SK-N-SH (cell line): ENCODE measurements around the gene CHAT. TPM values are rescaled to one million over a fixed set of nuclear protein-coding genes. Genes with fewer than 3 reads are reported as not detected.

Experiments used
- CTCF ChIA-PET: fragments of 300-600, 350-600 bp; formaldehyde crosslinking; extraction: SDS; loops from one replicate; lab custom pipeline; 2021; lab: Yijun Ruan, JAX
- POLR2A ChIA-PET: fragments of 350-600 bp; sonication (Branson Sonifier 250); formaldehyde crosslinking; extraction: SDS; loops from one replicate; lab custom pipeline; 2020; ENCODE audit warnings: antibody characterized with exemption, inconsistent platforms; lab: Yijun Ruan, JAX
- DNase-seq: peaks from one replicate; pipeline ENCODE4 v3.0.0; 2012
- H2AFZ ChIP-seq: fragments of 200-600 bp; sonication (generic); 2 replicates; pipeline ENCODE4 v1.8.1; 2016; ENCODE audit warnings: antibody characterized with exemption, mild to moderate bottlenecking, low read depth
- H3F3A ChIP-seq: fragments of 200-600 bp; sonication (generic); replicated peaks from 2 replicates; pipeline ENCODE3; 2016; ENCODE audit warnings: antibody characterized with exemption, mild to moderate bottlenecking; ENCODE audit not compliant: insufficient read depth
- H3K27ac ChIP-seq, 2 experiments: fragments of 200-500 bp in 1 of 2; fragments of 200-600 bp in 1 of 2; sonication (Bioruptor generic) in 1 of 2; sonication (generic), shearing (Covaris generic) in 1 of 2; 2 replicates each; pipeline versions ENCODE4 v1.5.1 to v1.6.1; 2014 to 2016; ENCODE audit warnings: low read depth in 2 of 2, inconsistent platforms in 1 of 2, low read length in 1 of 2, mild to moderate bottlenecking in 1 of 2, mixed read lengths in 1 of 2
- H3K27me3 ChIP-seq: fragments of 200-600 bp; sonication (generic), shearing (Covaris generic); 2 replicates; pipeline ENCODE4 v1.6.1; 2016; ENCODE audit warnings: mixed run types; ENCODE audit not compliant: insufficient read depth
- H3K36me3 ChIP-seq, 2 experiments: fragments of 200-500 bp in 1 of 2; fragments of 200-600 bp in 1 of 2; sonication (Bioruptor generic) in 1 of 2; sonication (generic) in 1 of 2; replicated peaks in 1 of 2; 2 replicates each; pipeline versions ENCODE3 to v1.5.1; 2014 to 2016; ENCODE audit warnings: low read length in 1 of 2, mild to moderate bottlenecking in 1 of 2; ENCODE audit not compliant: insufficient read depth in 2 of 2, control insufficient read depth in 1 of 2
- H3K4me1 ChIP-seq, 2 experiments: fragments of 200-500 bp in 1 of 2; fragments of 200-600 bp in 1 of 2; sonication (Bioruptor generic) in 1 of 2; sonication (generic), shearing (Covaris generic) in 1 of 2; 2 replicates each; pipeline versions ENCODE4 v1.5.1 to v1.6.1; 2014 to 2016; ENCODE audit warnings: low read depth in 1 of 2, low read length in 1 of 2, mixed run types in 1 of 2; ENCODE audit not compliant: insufficient read depth in 2 of 2, control insufficient read depth in 1 of 2
- H3K4me2 ChIP-seq: fragments of 200-600 bp; sonication (generic), shearing (Covaris generic); 2 replicates; pipeline ENCODE4 v1.6.1; 2017; ENCODE audit warnings: mixed run types
- H3K4me3 ChIP-seq, 2 experiments: fragments of 200-500 bp in 1 of 2; fragments of 200-600 bp in 1 of 2; sonication (Bioruptor generic) in 1 of 2; sonication (generic), shearing (Covaris generic) in 1 of 2; 2 replicates each; pipeline versions ENCODE4 v1.5.1 to v1.8.1; 2014 to 2016; ENCODE audit warnings: low read depth in 2 of 2, inconsistent platforms in 1 of 2, low read length in 1 of 2, mild to moderate bottlenecking in 1 of 2, mixed read lengths in 1 of 2, moderate library complexity in 1 of 2
- H3K79me2 ChIP-seq: fragments of 200-600 bp; sonication (generic); 2 replicates; pipeline ENCODE4 v1.8.1; 2017; ENCODE audit warnings: mild to moderate bottlenecking; ENCODE audit not compliant: insufficient read depth
- H3K9ac ChIP-seq: fragments of 200-600 bp; sonication (generic); 2 replicates; pipeline ENCODE4 v1.6.1; 2017; ENCODE audit warnings: mixed run types
- H3K9me2 ChIP-seq: fragments of 200-600 bp; sonication (generic); 2 replicates; pipeline ENCODE4 v1.6.1; 2017; ENCODE audit warnings: mixed run types
- H3K9me3 ChIP-seq: fragments of 200-600 bp; sonication (generic); 2 replicates; pipeline ENCODE4 v1.6.1; 2017; ENCODE audit warnings: mixed run types, mild to moderate bottlenecking, moderate library complexity
- H4K20me1 ChIP-seq: fragments of 200-600 bp; sonication (generic); 2 replicates; pipeline ENCODE4 v1.6.1; 2017; ENCODE audit warnings: mild to moderate bottlenecking, mixed run types; ENCODE audit not compliant: insufficient read depth
- CHD2 ChIP-seq: fragments of 150-350 bp; IDR thresholded peaks from 2 replicates; pipeline ENCODE4 v1.6.1; 2018; ENCODE audit warnings: low read length; ENCODE audit not compliant: partially characterized antibody
- FOSL2 ChIP-seq: IDR thresholded peaks from 2 replicates; pipeline ENCODE4 v1.4.0; 2012; ENCODE audit warnings: low read depth, mild to moderate bottlenecking, moderate library complexity, borderline replicate concordance
- FOXJ3 ChIP-seq: sonication (generic); formaldehyde crosslinking; IDR thresholded peaks from 2 replicates; pipeline ENCODE4 v1.5.1; 2020; ENCODE audit warnings: mild to moderate bottlenecking, missing genetic modification reagents
- FOXM1 ChIP-seq: IDR thresholded peaks from 2 replicates; pipeline ENCODE4 v1.4.0; 2012; ENCODE audit warnings: low read depth, mild to moderate bottlenecking
- GABPA ChIP-seq: IDR thresholded peaks from 2 replicates; pipeline ENCODE4 v1.4.0; 2012; ENCODE audit warnings: low read depth, mild to moderate bottlenecking
- JUND ChIP-seq: IDR thresholded peaks from 2 replicates; pipeline ENCODE4 v1.4.0; 2012
- NFIC ChIP-seq: IDR thresholded peaks from 2 replicates; pipeline ENCODE4 v1.4.0; 2012; ENCODE audit warnings: borderline replicate concordance
- NRF1 ChIP-seq: IDR thresholded peaks from 2 replicates; pipeline ENCODE4 v1.6.1; 2012; ENCODE audit warnings: low read depth, mild to moderate bottlenecking, low read length
- PBX3 ChIP-seq: IDR thresholded peaks from 2 replicates; pipeline ENCODE4; 2012
- POLR2AphosphoS5 ChIP-seq: IDR thresholded peaks from 2 replicates; pipeline ENCODE4 v1.6.1; 2012; ENCODE audit warnings: low read depth, low read length
- RFX5 ChIP-seq: IDR thresholded peaks from 2 replicates; pipeline ENCODE4 v1.6.1; 2012; ENCODE audit warnings: mild to moderate bottlenecking, improper control_type of control experiment, low read length
- RXRA ChIP-seq: IDR thresholded peaks from 2 replicates; pipeline ENCODE4 v1.4.0; 2012; ENCODE audit warnings: low read depth, mild to moderate bottlenecking, borderline replicate concordance
- SIN3A ChIP-seq: IDR thresholded peaks from 2 replicates; pipeline ENCODE4 v1.6.1; 2012; ENCODE audit warnings: low read depth, mild to moderate bottlenecking, low read length, moderate library complexity, borderline replicate concordance
- SMC3 ChIP-seq: IDR thresholded peaks from 2 replicates; pipeline ENCODE4 v1.6.1; 2012; ENCODE audit warnings: low read depth, low read length, improper control_type of control experiment
- TAF1 ChIP-seq: IDR thresholded peaks from 2 replicates; pipeline ENCODE4 v1.6.1; 2012; ENCODE audit warnings: low read depth, mild to moderate bottlenecking, low read length, moderate library complexity, borderline replicate concordance
- TCF12 ChIP-seq: IDR thresholded peaks from 2 replicates; pipeline ENCODE4 v1.4.0; 2012
- ZBTB33 ChIP-seq: IDR thresholded peaks from 2 replicates; pipeline ENCODE4 v1.4.0; 2012; ENCODE audit warnings: low read depth, borderline replicate concordance
- WGBS: methylation state at CpG from one replicate; pipeline ENCODE4 v1.1.6; 2017; ENCODE audit warnings: low lambda C conversion rate; 5-methylcytosine and 5-hydroxymethylcytosine counted together
- polyA plus RNA-seq, 3 experiments: library from polyadenylated mRNA; depleted of rRNA; stranded (reverse); fragments of >200 nt; gene quantifications; 2 replicates each; pipeline ENCODE4 v1.2.3, GENCODE V29; 2012
- TF ChIP-seq, protein P1 (sequence below): IDR thresholded peaks from 2 replicates; pipeline ENCODE4 v1.4.0; 2012; ENCODE audit warnings: low read depth
- TF ChIP-seq, protein P2 (sequence below): IDR thresholded peaks from 2 replicates; pipeline ENCODE4 v1.6.1; 2012; ENCODE audit warnings: mild to moderate bottlenecking, low read depth, low read length, moderate library complexity
- TF ChIP-seq, protein P3 (sequence below): fragments of 150-350 bp; IDR thresholded peaks from 2 replicates; pipeline ENCODE4 v1.6.1; 2017; ENCODE audit warnings: antibody characterized with exemption, low read length, low read depth, borderline replicate concordance

Gene CHAT
- polyA plus RNA-seq, 1 of the 3 experiments (the other 2 are of a cell fraction): not detected

DNA sequence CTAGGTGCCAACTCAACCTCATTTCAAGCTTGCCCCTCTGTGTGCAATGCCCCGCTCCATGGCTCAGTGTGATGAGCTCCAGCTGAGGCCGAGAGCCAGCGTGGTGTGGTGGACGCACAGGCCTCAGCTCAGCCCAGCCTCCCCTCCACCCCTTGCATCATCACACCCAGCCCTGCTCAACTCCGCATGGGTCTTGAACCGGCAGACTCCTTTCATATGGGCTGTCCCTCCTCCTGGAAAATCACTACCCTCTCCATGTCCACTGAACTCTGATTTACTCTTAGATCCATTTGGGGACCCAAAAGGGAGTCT, 20.3 kb upstream of the CHAT start:
- no peak for TF ChIP-seq TCF12
- TF ChIP-seq JUND: no peak
- no peak for TF ChIP-seq PBX3
- TF ChIP-seq NRF1: no peak
- TF ChIP-seq FOSL2: no peak
- TF ChIP-seq, protein P1, sequence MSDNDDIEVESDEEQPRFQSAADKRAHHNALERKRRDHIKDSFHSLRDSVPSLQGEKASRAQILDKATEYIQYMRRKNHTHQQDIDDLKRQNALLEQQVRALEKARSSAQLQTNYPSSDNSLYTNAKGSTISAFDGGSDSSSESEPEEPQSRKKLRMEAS: no peak
- no peak for TF ChIP-seq RFX5
- TF ChIP-seq NFIC: no peak
- TF ChIP-seq TAF1: no peak
- no peak for TF ChIP-seq SMC3
- TF ChIP-seq POLR2AphosphoS5: no peak
- no peak for TF ChIP-seq FOXJ3 (CRISPR knock-in tag)
- TF ChIP-seq, protein P2, sequence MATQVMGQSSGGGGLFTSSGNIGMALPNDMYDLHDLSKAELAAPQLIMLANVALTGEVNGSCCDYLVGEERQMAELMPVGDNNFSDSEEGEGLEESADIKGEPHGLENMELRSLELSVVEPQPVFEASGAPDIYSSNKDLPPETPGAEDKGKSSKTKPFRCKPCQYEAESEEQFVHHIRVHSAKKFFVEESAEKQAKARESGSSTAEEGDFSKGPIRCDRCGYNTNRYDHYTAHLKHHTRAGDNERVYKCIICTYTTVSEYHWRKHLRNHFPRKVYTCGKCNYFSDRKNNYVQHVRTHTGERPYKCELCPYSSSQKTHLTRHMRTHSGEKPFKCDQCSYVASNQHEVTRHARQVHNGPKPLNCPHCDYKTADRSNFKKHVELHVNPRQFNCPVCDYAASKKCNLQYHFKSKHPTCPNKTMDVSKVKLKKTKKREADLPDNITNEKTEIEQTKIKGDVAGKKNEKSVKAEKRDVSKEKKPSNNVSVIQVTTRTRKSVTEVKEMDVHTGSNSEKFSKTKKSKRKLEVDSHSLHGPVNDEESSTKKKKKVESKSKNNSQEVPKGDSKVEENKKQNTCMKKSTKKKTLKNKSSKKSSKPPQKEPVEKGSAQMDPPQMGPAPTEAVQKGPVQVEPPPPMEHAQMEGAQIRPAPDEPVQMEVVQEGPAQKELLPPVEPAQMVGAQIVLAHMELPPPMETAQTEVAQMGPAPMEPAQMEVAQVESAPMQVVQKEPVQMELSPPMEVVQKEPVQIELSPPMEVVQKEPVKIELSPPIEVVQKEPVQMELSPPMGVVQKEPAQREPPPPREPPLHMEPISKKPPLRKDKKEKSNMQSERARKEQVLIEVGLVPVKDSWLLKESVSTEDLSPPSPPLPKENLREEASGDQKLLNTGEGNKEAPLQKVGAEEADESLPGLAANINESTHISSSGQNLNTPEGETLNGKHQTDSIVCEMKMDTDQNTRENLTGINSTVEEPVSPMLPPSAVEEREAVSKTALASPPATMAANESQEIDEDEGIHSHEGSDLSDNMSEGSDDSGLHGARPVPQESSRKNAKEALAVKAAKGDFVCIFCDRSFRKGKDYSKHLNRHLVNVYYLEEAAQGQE: no peak
- TF ChIP-seq FOXM1: no peak
- TF ChIP-seq, all 33 proteins: peak for 0
- no peaks in the 10 kb centered on the region for H3K9me2 ChIP-seq
- no peaks in the 10 kb centered on the region for H3K27me3 ChIP-seq
- no peaks in the 10 kb centered on the region for H3K79me2 ChIP-seq
- no peak overlapping the region for H3K9ac ChIP-seq
- H3K9me3 ChIP-seq: no peaks in the 10 kb centered on the region
- no peaks in the 10 kb centered on the region for H3K36me3 ChIP-seq
- H4K20me1 ChIP-seq: no peaks in the 10 kb centered on the region
- no peak for DNase-seq
- no peak overlapping the region for H3K27ac ChIP-seq
- CTCF ChIA-PET: interaction anchor here (0.6 to 4.0 kb wide), 48 partner anchors 8 to 937 kb away, joined by 3 to 32 read pairs (median 4); partner anchors contain the start of genes ERCC6 and OGDHL
- POLR2A ChIA-PET: no interaction called here
- H3F3A ChIP-seq: no peaks in the 10 kb centered on the region
- no peak overlapping the region for H3K4me2 ChIP-seq
- no peak overlapping the region for H3K4me3 ChIP-seq
- H2AFZ ChIP-seq: no peak overlapping the region
- peaks cover 0 to 10% of the 10 kb centered on the region in 2 experiments; a peak in 1 of 4 replicates for H3K4me1 ChIP-seq
- WGBS: 87% methylated on average over 6 of the region's 6 CpGs

GRCh38 chr10:49593998-49594397, 19.8 kb upstream of the CHAT start:
- peaks cover 0 to 11% of the 10 kb centered on the region in 2 experiments; a peak in 1 of 4 replicates for H3K4me1 ChIP-seq
- H4K20me1 ChIP-seq: no peaks in the 10 kb centered on the region
- H3K4me2 ChIP-seq: no peak overlapping the region
- H2AFZ ChIP-seq: no peak overlapping the region
- H3F3A ChIP-seq: no peaks in the 10 kb centered on the region
- no peak for DNase-seq
- no peak overlapping the region for H3K4me3 ChIP-seq
- no peaks in the 10 kb centered on the region for H3K36me3 ChIP-seq
- CTCF ChIA-PET: interaction anchor here (0.6 to 4.0 kb wide), 36 partner anchors 8 to 936 kb away, joined by 3 to 36 read pairs (median 4); partner anchors contain the start of gene OGDHL
- H3K27me3 ChIP-seq: no peaks in the 10 kb centered on the region
- POLR2A ChIA-PET: interaction anchor here (2.5 kb wide), 1 partner anchor 16 kb away, joined by 7 read pairs; the partner anchor contains the start of gene SLC18A3
- no peaks in the 10 kb centered on the region for H3K9me2 ChIP-seq
- TF ChIP-seq CHD2 (no peak), ZBTB33 (no peak), SIN3A (no peak), GABPA (no peak), SMC3 (no peak), RXRA (no peak)
- TF ChIP-seq, protein P3, sequence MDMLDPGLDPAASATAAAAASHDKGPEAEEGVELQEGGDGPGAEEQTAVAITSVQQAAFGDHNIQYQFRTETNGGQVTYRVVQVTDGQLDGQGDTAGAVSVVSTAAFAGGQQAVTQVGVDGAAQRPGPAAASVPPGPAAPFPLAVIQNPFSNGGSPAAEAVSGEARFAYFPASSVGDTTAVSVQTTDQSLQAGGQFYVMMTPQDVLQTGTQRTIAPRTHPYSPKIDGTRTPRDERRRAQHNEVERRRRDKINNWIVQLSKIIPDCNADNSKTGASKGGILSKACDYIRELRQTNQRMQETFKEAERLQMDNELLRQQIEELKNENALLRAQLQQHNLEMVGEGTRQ: no peak
- 57% methylated on average over 4 of the region's 4 CpGs for WGBS
- H3K27ac ChIP-seq: no peak overlapping the region
- H3K9ac ChIP-seq: no peak overlapping the region
- no peaks in the 10 kb centered on the region for H3K79me2 ChIP-seq
- no peaks in the 10 kb centered on the region for H3K9me3 ChIP-seq
